NOMO-1 treated with dmso at 0.1 percent for 144 hours (cell line): ENCODE data around the gene THAP10.

ENCODE experiments used
- DNase-seq: peaks from one replicate; lab custom pipeline; 2025; ENCODE audit not compliant: unreplicated experiment; lab: John Stamatoyannopoulos, UW

Gene THAP10

GRCh38 chr15:70854666-70854976 is 37.6 kb downstream of the THAP10 start:
- DNase-seq = no peak

DNA sequence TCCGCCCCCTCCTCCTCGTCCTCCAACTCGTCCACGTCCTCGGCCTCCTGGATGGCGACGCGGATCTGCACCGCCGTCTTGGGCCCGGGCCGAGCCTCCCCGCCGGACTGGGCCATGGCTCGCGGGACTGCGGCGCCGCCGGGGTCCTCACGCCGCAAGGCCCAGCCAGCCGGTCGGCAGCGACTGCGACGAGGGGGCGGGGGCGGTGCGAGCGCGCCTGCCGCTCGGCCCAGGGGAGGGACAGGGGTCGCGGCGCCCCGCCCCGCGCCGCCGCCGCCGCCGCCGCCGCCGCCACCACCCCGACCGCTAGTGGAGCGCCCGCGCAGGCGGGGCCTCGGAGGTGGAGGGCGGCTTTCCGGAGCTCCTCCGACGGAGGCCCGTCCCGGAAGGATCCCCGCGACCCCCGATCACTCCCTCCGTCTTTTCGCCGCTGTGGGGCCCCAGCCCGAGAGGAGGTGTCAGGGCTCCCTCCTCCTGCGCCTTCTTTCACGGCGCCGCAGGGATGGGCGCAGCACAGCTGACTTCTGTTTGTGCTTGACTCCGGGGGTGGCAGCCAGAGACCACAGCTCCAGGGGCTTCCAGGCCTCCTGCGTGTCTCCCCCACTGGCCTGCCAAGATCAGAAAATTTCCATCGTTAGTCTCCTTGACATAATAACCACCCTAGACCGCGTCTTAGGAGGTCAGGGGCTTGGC is 38.1 kb downstream of the THAP10 start, which contains the start of gene LARP6:
Gene LARP6, minus strand, starts transcription at position 185 of the 693 bp plus-strand sequence. Its CDS starts 69 bp downstream, at position 116.
- no peak for DNase-seq

GRCh38 chr15:70853318-70853972 is 38.8 kb downstream of the THAP10 start:
- DNase-seq = no peak

- no peak for DNase-seq
Observed at GRCh38 chr15:70852501-70853317, 39.5 kb downstream of the THAP10 start.

DNA sequence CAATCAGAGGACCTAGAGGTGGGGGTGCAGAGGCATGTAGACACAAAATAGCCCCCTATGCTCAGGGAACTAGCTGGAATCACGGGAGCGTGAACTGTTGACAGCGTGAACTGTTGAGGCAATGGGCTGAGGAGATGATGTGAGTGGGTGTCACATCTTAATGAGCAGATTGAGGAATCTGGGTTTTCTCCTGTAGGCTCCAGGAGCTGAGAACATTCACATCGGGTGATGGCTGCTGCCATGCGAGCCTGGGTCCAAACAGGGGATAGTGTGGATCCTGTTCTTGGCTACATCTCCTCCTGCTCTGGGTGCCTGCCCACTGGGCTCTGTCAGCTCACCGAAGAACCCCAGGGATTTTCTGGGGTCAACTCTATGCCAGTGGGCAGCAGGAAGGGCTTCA is 40.3 kb downstream of the THAP10 start:
- no peak for DNase-seq

- DNase-seq = no peak
Observed at GRCh38 chr15:70845602-70846360, 46.5 kb downstream of the THAP10 start.

DNA sequence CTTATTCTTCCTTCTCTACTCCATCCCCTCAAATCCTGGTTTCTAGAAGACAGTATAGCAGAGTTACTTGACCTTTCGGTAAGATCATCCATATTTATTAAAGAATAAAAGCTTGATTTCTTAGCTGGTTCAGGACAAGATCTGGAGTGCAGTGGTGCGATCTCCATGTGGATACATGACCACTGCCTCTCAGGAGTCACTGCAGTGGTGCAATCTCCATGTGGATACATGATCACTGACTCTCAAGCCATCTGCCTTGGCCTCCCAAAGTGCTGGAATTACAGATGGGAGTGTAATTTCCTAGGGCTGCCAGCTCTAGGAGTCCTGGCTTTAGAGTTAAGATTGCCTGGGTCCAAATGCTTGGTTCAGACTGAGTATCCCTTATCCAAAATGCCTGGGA is 54.8 kb downstream of the THAP10 start:
- DNase-seq = no peak

GRCh38 chr15:70835841-70836240 is 56.4 kb downstream of the THAP10 start:
- no peak for DNase-seq

DNA sequence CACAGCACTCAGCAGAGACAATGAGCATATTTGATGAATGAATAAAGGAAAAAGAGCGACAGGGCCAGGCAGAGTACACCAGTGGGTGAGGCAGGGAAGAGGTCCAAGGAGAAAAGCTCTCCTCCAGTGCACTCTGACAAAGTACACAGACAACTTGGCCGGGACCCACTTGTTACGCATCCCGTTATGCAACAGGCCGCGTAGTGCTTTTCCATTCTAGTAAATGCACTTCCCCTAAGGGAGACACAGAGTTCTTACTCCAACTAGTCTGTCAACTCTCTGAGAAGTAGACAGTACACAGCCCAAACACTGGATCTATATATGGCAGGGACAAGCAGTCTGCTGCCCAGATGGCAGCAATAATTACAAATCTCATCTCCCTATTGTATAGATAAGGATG is 56.8 kb downstream of the THAP10 start:
- DNase-seq = no peak

DNA sequence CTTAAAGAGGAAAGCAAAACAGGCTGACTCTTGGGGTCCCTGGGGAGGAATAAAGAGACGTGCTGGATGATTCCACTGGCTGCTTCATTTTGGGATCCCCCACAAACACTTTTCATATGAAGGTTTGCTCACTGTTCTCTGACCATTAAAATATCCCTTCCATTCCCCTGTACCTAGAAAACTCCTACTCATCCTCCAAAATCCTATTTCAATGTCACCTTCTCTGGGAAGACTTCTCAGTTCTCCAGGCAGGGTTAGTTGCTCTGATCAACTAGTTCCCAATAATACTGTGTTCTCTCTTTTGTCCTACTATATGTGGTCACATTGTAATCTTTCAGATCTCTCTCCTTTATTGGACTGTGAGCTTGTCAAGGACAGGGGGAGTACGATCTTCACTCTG is 57.2 kb downstream of the THAP10 start:
- DNase-seq = no peak

DNA sequence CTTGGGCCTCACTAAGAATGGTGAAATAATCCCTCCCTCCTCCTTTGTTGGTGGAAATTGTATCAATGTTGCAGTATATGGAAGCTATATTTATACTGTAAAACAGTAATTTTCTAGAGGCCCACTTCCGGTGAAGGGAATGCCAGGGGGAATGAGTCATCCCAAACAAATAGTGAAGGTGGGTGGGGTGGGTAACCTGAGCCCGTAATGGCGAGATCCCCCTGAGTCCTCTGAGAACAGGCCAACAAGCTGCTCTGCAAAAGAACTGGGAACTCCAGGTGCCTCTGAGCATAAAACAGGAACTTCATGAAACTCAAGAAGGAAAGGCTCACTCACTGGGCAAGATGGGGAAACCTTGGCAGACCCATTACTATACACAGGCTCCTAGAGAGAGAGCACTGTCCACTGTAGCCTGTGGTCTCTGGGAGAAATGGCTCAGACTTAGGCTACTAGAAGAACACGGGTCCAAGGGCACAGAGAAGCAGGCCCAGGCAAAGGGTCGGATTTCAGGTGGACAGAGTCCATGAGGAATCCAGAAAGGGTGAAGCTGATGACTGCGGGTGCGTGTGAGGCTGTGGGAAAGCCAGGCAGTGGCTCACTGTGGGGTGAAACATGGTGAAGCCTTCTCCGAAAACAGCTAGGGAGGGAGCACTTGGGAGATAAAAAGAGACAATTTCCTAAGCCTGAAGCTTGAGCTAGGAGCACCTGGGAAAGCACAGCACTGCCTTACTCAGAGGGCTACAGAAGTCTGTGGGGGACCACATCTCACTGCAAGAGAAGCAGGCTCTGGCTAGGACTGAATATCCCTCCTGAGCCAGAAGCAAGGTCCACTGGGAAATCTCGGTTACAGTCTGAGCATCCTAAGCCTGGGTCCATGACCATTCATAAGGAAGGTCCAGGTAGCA is 58.1 kb downstream of the THAP10 start:
- no peak for DNase-seq

DNA sequence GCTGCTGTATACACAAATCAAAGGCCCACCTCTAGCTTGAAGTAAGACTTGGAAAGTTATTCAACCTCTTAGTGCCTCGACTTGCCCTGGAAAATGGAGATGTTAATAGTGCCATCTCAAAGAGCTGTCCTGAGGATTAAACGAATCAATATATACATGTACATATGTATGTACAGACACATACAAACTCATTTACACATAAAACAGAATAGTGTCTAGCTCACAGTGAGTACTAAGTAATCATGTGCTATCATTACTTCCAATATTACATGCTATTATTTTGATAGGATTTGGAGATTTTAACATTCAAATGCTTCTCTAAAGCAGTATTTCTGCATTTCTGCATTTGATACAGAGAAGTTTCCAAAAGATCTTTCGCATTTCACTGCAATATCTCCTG is 58.8 kb downstream of the THAP10 start:
- no peak for DNase-seq

DNA sequence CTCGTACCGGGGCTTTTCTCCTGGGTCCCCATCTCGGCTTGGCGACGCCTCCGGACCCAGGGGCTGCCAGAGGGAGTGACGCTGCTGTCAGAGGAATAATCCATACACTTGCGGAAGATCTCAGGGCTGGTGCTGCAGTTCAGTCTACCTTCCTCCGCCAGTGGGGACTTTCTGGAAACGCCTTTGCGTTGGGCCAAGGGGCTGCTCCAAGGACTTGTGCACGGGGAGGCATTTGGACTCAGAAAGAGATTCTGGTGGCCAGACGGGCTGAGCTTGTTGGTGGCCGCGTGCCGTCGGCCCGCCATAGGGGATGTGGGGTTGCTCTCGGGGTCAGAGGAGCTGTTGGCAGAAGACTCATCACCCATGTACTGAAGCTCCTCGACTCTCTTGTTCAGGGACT is 60.1 kb downstream of the THAP10 start:
- DNase-seq = no peak
